Raji (cell line): ENCODE results near the gene MMP24.

Experiments
- POLR2A ChIP-seq: IDR thresholded peaks from 2 replicates; pipeline ENCODE4 v1.6.1; 2011; ENCODE audit warnings: low read depth, low read length, control low read depth; ENCODE audit not compliant: insufficient read depth

MMP24 gene

GRCh38 chr20:35292504-35293285 lies 66.2 kb downstream of the MMP24 start:
- TF ChIP-seq POLR2A: no peak

- TF ChIP-seq POLR2A: no peak
Measured at GRCh38 chr20:35293303-35294292, 67.1 kb downstream of the MMP24 start.

- no peak for TF ChIP-seq POLR2A
Measured at GRCh38 chr20:35294293-35294685, 67.8 kb downstream of the MMP24 start.

- no peak for TF ChIP-seq POLR2A
Measured at GRCh38 chr20:35295058-35295457, 68.6 kb downstream of the MMP24 start.

GRCh38 chr20:35295674-35296073 lies 69.2 kb downstream of the MMP24 start:
- TF ChIP-seq POLR2A: no peak

GRCh38 chr20:35296101-35296554 lies 69.6 kb downstream of the MMP24 start:
- TF ChIP-seq POLR2A: no peak

- no peak for TF ChIP-seq POLR2A
Measured at GRCh38 chr20:35297155-35297554, 70.7 kb downstream of the MMP24 start.

GRCh38 chr20:35297740-35298139 lies 71.2 kb downstream of the MMP24 start:
- no peak for TF ChIP-seq POLR2A

- TF ChIP-seq POLR2A: no peak
Measured at GRCh38 chr20:35298264-35298663, 71.8 kb downstream of the MMP24 start.

- no peak for TF ChIP-seq POLR2A
Measured at GRCh38 chr20:35299780-35300179, 73.3 kb downstream of the MMP24 start.

GRCh38 chr20:35300469-35301262 lies 74.2 kb downstream of the MMP24 start:
- TF ChIP-seq POLR2A: no peak

- no peak for TF ChIP-seq POLR2A
Measured at GRCh38 chr20:35301426-35301825, 74.9 kb downstream of the MMP24 start.

- no peak for TF ChIP-seq POLR2A
Measured at GRCh38 chr20:35302421-35303335, 76.2 kb downstream of the MMP24 start.

- TF ChIP-seq POLR2A: no peak
Measured at GRCh38 chr20:35303382-35303734, 76.9 kb downstream of the MMP24 start.
